ENCODE results near the gene RSRP1. TPM values are rescaled to one million over a fixed set of nuclear protein-coding genes. Genes with fewer than 3 reads are reported as not detected.

Gene RSRP1
- total RNA-seq, 4 donors from 2014 or later: 10.3 to 43.0 (median 20.9) TPM

GRCh38 chr1:25232866-25233784, 14.1 kb downstream of the RSRP1 start:
- Histone ChIP-seq H3K36me3 (peaks cover 0 to 31% of the 10 kb centered on the region in 2 donors), H3K4me3 (peak overlapping the region; percentile 61 to 89 (median 78)), H3K27ac (peak overlapping the region; percentile 86 to 97 (median 92)), H3K9me3 (no peaks in the 10 kb centered on the region), H3K27me3 (no peaks in the 10 kb centered on the region), H3K4me1 (peaks cover 39 to 52% of the 10 kb centered on the region in 2 donors)
- intact Hi-C loops (cut with DNase I; ENCODE audit: low total_unique reads) (loop anchor here (1.0 to 10.0 kb wide), 4 partner anchors 14 to 591 kb away; partner anchors contain the start of genes RSRP1, SELENON, SRRM1 and TMEM50A), in situ Hi-C loops (cut with MboI; ENCODE audit: low sequenced_read_pairs in 4 of 4) (no loop called here)
- peak; percentile 88 to 91 for DNase-seq
- peak; percentile 76 to 80 for ATAC-seq
- TF ChIP-seq CTCF (IDR thresholded peaks at IDR 0.05 in 4 of 5, conservative IDR thresholded peaks at IDR 0.05 in 1 of 5) (no peak), POLR2A (IDR thresholded peaks at IDR 0.05) (peak in 1 of 2 donors; percentile 37)

GRCh38 chr1:25232027-25232865, 15.0 kb downstream of the RSRP1 start, which contains the start of gene SYF2:
TSS of gene SYF2 (minus strand) at chr1:25232502. CDS start at chr1:25232467, 35 bp downstream.
- ATAC-seq: peak; percentile 84 to 90
- TF ChIP-seq CTCF (IDR thresholded peaks at IDR 0.05 in 4 of 5, conservative IDR thresholded peaks at IDR 0.05 in 1 of 5): no peak
- TF ChIP-seq POLR2A (IDR thresholded peaks at IDR 0.05): peak; percentile 81 to 85
- intact Hi-C loops (cut with DNase I; ENCODE audit: low total_unique reads) (loop anchor here (1.0 to 10.0 kb wide), 4 partner anchors 15 to 590 kb away; partner anchors contain the start of genes RSRP1, SELENON, SRRM1 and TMEM50A), in situ Hi-C loops (cut with MboI; ENCODE audit: low sequenced_read_pairs in 4 of 4) (no loop called here)
- Histone ChIP-seq H3K27me3 (no peaks in the 10 kb centered on the region), H3K4me1 (peaks cover 35 to 43% of the 10 kb centered on the region in 2 donors), H3K36me3 (peaks cover 0 to 39% of the 10 kb centered on the region in 2 donors), H3K9me3 (no peaks in the 10 kb centered on the region), H3K27ac (peak within 1 kb of the TSS; percentile 86 to 97 (median 92)), H3K4me3 (peak within 1 kb of the TSS; percentile 61 to 89 (median 78))
- peak; percentile 90 to 93 for DNase-seq

- no peak for DNase-seq
- Histone ChIP-seq H3K4me3 (no peak overlapping the region), H3K27ac (no peak overlapping the region), H3K9me3 (no peaks in the 10 kb centered on the region), H3K4me1 (no peaks in the 10 kb centered on the region), H3K36me3 (peaks cover 4 to 88% of the 10 kb centered on the region in 2 donors), H3K27me3 (no peaks in the 10 kb centered on the region)
- no peak for TF ChIP-seq POLR2A (IDR thresholded peaks at IDR 0.05)
- no peak for TF ChIP-seq CTCF (IDR thresholded peaks at IDR 0.05 in 4 of 5, conservative IDR thresholded peaks at IDR 0.05 in 1 of 5)
- intact Hi-C loops (cut with DNase I; ENCODE audit: low total_unique reads): no loop called here
- no peak for ATAC-seq
- in situ Hi-C loops (cut with MboI; ENCODE audit: low sequenced_read_pairs in 4 of 4): loop anchor here in 3 of 4 donors (10.0 to 25.0 kb wide), 3 partner anchors 536 to 569 kb away; no protein-coding TSS in a partner anchor
Observed at GRCh38 chr1:25223471-25223870, 23.8 kb downstream of the RSRP1 start.

GRCh38 chr1:25222606-25223005, 24.6 kb downstream of the RSRP1 start:
- intact Hi-C loops (cut with DNase I; ENCODE audit: low total_unique reads): no loop called here
- Histone ChIP-seq H3K36me3 (peaks cover 4 to 79% of the 10 kb centered on the region in 2 donors), H3K4me1 (no peaks in the 10 kb centered on the region), H3K27me3 (no peaks in the 10 kb centered on the region), H3K27ac (no peak overlapping the region), H3K4me3 (no peak overlapping the region), H3K9me3 (no peaks in the 10 kb centered on the region)
- TF ChIP-seq POLR2A (IDR thresholded peaks at IDR 0.05) (no peak), CTCF (IDR thresholded peaks at IDR 0.05 in 4 of 5, conservative IDR thresholded peaks at IDR 0.05 in 1 of 5) (no peak)
- in situ Hi-C loops (cut with MboI; ENCODE audit: low sequenced_read_pairs in 4 of 4): loop anchor here in 3 of 4 donors (10.0 to 25.0 kb wide), 3 partner anchors 535 to 568 kb away; no protein-coding TSS in a partner anchor
- ATAC-seq: no peak
- DNase-seq: no peak
